PC-9 (cell line): ENCODE results near the gene GALE. TPM values are rescaled to one million over a fixed set of nuclear protein-coding genes. Genes with fewer than 3 reads are reported as not detected.

Experiments
- BruUV-seq: library from RNA; stranded (reverse); fragments of 400-500 nt; replicated peaks from 2 replicates; lab custom pipeline; 2021; lab: Mats Ljungman, UMichigan
- CTCF ChIA-PET: fragments of 300-600 bp; sonication (Branson Sonifier 250); formaldehyde crosslinking; loops from one replicate; lab custom pipeline; 2022; ENCODE audit warnings: antibody characterized with exemption; lab: Charles Lee
- POLR2A ChIA-PET: fragments of 300-600 bp; sonication (Branson Sonifier 250); formaldehyde crosslinking; loops from one replicate; lab custom pipeline; 2022; ENCODE audit warnings: antibody characterized with exemption; ENCODE audit not compliant: unreplicated experiment; lab: Charles Lee
- DNase-seq, 2 experiments: peaks; one replicate each; pipeline versions ENCODE4 v3.0.0 to v3.0.0-alpha.2; 2015 to 2022; ENCODE audit warnings: mixed read lengths in 1 of 2
- H2AFZ ChIP-seq: fragments of 200-600 bp; sonication (generic); 2 replicates; pipeline ENCODE4 v1.8.1; 2017; ENCODE audit warnings: antibody characterized with exemption
- H3F3A ChIP-seq: fragments of 200-600 bp; sonication (generic); 2 replicates; pipeline ENCODE4 v1.8.1; 2017; ENCODE audit warnings: antibody characterized with exemption, mild to moderate bottlenecking, low read depth; ENCODE audit not compliant: insufficient read depth
- H3K27ac ChIP-seq: fragments of 200-600 bp; sonication (generic); 2 replicates; pipeline ENCODE4 v1.6.1; 2016; ENCODE audit warnings: mixed run types
- H3K27me3 ChIP-seq: fragments of 200-600 bp; sonication (generic); 2 replicates; pipeline ENCODE4 v1.6.1; 2016; ENCODE audit warnings: low read depth, mixed run types; ENCODE audit not compliant: insufficient read depth
- H3K36me3 ChIP-seq: fragments of 200-600 bp; sonication (generic); 2 replicates; pipeline ENCODE4 v1.6.1; 2016; ENCODE audit warnings: low read depth, mixed run types
- H3K4me1 ChIP-seq: fragments of 200-600 bp; sonication (generic); replicated peaks from 2 replicates; pipeline ENCODE4 v1.6.1; 2016; ENCODE audit warnings: mixed run types; ENCODE audit not compliant: insufficient read depth
- H3K4me2 ChIP-seq: fragments of 200-600 bp; sonication (generic); 2 replicates; pipeline ENCODE4 v1.6.1; 2017; ENCODE audit warnings: mixed run types
- H3K4me3 ChIP-seq: fragments of 200-600 bp; sonication (generic); 2 replicates; pipeline ENCODE4 v1.6.1; 2016; ENCODE audit warnings: mixed run types
- H3K79me2 ChIP-seq: fragments of 200-600 bp; sonication (generic); 2 replicates; pipeline ENCODE4 v1.6.1; 2017; ENCODE audit warnings: low read depth, mixed run types
- H3K9me2 ChIP-seq: fragments of 200-600 bp; sonication (generic); 2 replicates; pipeline ENCODE4 v1.8.1; 2017; ENCODE audit warnings: mild to moderate bottlenecking; ENCODE audit not compliant: insufficient read depth
- H3K9me3 ChIP-seq: fragments of 200-600 bp; sonication (generic); 2 replicates; pipeline ENCODE4 v1.8.1; 2016; ENCODE audit warnings: low read depth; ENCODE audit not compliant: insufficient read depth
- H4K20me1 ChIP-seq: fragments of 200-600 bp; sonication (generic); 2 replicates; pipeline ENCODE4 v1.8.1; 2017; ENCODE audit not compliant: insufficient read depth
- CTCF ChIP-seq: fragments of 200-600 bp; sonication (generic); conservative IDR thresholded peaks from 2 replicates; pipeline ENCODE4 v1.6.1; 2017; ENCODE audit warnings: mixed run types, antibody characterized with exemption, mild to moderate bottlenecking, moderate library complexity
- EZH2 ChIP-seq: fragments of 200-600 bp; sonication (generic); IDR thresholded peaks from 2 replicates; pipeline ENCODE4 v1.8.0; 2017; ENCODE audit warnings: antibody characterized with exemption, low read depth
- intact Hi-C: fragments of 100-400 bp; cut with micrococcal nuclease; formaldehyde crosslinking; loops from one replicate; pipeline ENCODE4 v1.10.0; 2022; ENCODE audit not compliant: unreplicated experiment
- total RNA-seq: library from RNA; stranded (reverse); gene quantifications from 2 replicates; pipeline ENCODE4 v1.2.3, GENCODE V29; 2021

Gene GALE
- total RNA-seq, 1 experiment from 2014 or later: 40.5 TPM

GRCh38 chr1:23777979-23778814, 22.4 kb downstream of the GALE start, which contains the start of gene PITHD1:
Gene PITHD1, plus strand, starts transcription at chr1:23778418. Its CDS starts 98 bp downstream, at chr1:23778516.
- intact Hi-C loops: loop anchor here (1.0 to 5.0 kb wide), 3 partner anchors 12 to 179 kb away; partner anchors contain the start of genes GALE and PNRC2
- POLR2A ChIA-PET: interaction anchor here (0.5 to 0.7 kb wide), 13 partner anchors 11 to 967 kb away, joined by 3 to 22 read pairs (median 8); partner anchors contain the start of genes CLIC4 and LYPLA2
- H3K79me2 ChIP-seq: peaks cover 58% of the 10 kb centered on the region

GRCh38 chr1:23776217-23776616, 24.3 kb downstream of the GALE start:
- no TSS peak for BruUV-seq
- Histone ChIP-seq H3K27me3 (no peaks in the 10 kb centered on the region), H3K4me3 (no peak overlapping the region), H3F3A (peaks cover 25% of the 10 kb centered on the region), H3K4me1 (peaks cover 29% of the 10 kb centered on the region), H3K79me2 (peaks cover 44% of the 10 kb centered on the region), H3K9me3 (no peaks in the 10 kb centered on the region), H2AFZ (no peak overlapping the region), H3K9me2 (no peaks in the 10 kb centered on the region), H3K4me2 (peak overlapping the region; percentile 93), H3K36me3 (no peaks in the 10 kb centered on the region), H3K27ac (no peak overlapping the region), H4K20me1 (no peaks in the 10 kb centered on the region; the same call in 1 of the 2 replicates)
- DNase-seq: no peak
- TF ChIP-seq EZH2 (no peak), CTCF (no peak)
- intact Hi-C loops: loop anchor here (5.0 kb wide), 1 partner anchor 181 kb away; the partner anchor contains the start of gene PNRC2
- ChIA-PET POLR2A (interaction anchor here (0.7 to 1.4 kb wide), 3 partner anchors 15 to 24 kb away, joined by 3 to 10 read pairs (median 3); partner anchors contain the start of gene GALE), CTCF (interaction anchor here (0.7 kb wide), 1 partner anchor 133 kb away, joined by 3 read pairs; no protein-coding TSS in a partner anchor)

More at GRCh38 chr1:23777979-23778814, 22.4 kb downstream of the GALE start, which contains the start of gene PITHD1:
- Histone ChIP-seq H2AFZ (peak within 1 kb of the TSS; percentile 88), H3K36me3 (no peaks in the 10 kb centered on the region), H3K4me3 (peak within 1 kb of the TSS; percentile 90), H3K9me3 (no peaks in the 10 kb centered on the region), H3K27me3 (no peaks in the 10 kb centered on the region), H3F3A (peaks cover 25% of the 10 kb centered on the region), H3K4me2 (peak within 1 kb of the TSS; percentile 93), H3K27ac (peak within 1 kb of the TSS; percentile 81), H3K4me1 (peaks cover 29% of the 10 kb centered on the region), H3K9me2 (no peaks in the 10 kb centered on the region), H4K20me1 (no peaks in the 10 kb centered on the region; the same call in 1 of the 2 replicates)
- CTCF ChIA-PET: no interaction called here
- BruUV-seq: TSS peak; percentile 81
- TF ChIP-seq EZH2 (no peak), CTCF (no peak)
- peak; percentile 56 to 76 for DNase-seq

- no peak overlapping the region for H3K4me2 ChIP-seq
- peaks cover 29% of the 10 kb centered on the region for H3K79me2 ChIP-seq
- POLR2A ChIA-PET: no interaction called here
- H3K9me3 ChIP-seq: no peaks in the 10 kb centered on the region
- CTCF ChIA-PET: interaction anchor here (0.9 kb wide), 1 partner anchor 36 kb away, joined by 4 read pairs; no protein-coding TSS in a partner anchor
- no peak for DNase-seq
- no peaks in the 10 kb centered on the region for H3K36me3 ChIP-seq
- TF ChIP-seq EZH2: no peak
- no peak for TF ChIP-seq CTCF
- no peaks in the 10 kb centered on the region; the same call in 1 of the 2 replicates for H4K20me1 ChIP-seq
- H3K27me3 ChIP-seq: no peaks in the 10 kb centered on the region
- no peak overlapping the region for H3K4me3 ChIP-seq
- no peak overlapping the region for H2AFZ ChIP-seq
- H3K9me2 ChIP-seq: no peaks in the 10 kb centered on the region
- no peak overlapping the region for H3K27ac ChIP-seq
- intact Hi-C loops: no loop called here
- peaks cover 12% of the 10 kb centered on the region for H3F3A ChIP-seq
- no TSS peak for BruUV-seq
- peaks cover 15% of the 10 kb centered on the region for H3K4me1 ChIP-seq
Measured at GRCh38 chr1:23774174-23774880, 26.2 kb downstream of the GALE start.
